PFSK-1 (cell line): ENCODE measurements around the gene DTD1.

Experiments
- FOXP2 ChIP-seq: optimal IDR thresholded peaks from 2 replicates; pipeline ENCODE3; 2011; ENCODE audit warnings: borderline replicate concordance, control low read depth, inconsistent platforms; ENCODE audit not compliant: insufficient read depth; ENCODE audit errors: extremely low read length, extremely low read depth
- POLR2AphosphoS5 ChIP-seq: IDR thresholded peaks from 2 replicates; pipeline ENCODE4 v1.6.1; 2012; ENCODE audit warnings: low read depth, mild to moderate bottlenecking, control low read depth, low read length, moderate library complexity
- REST ChIP-seq, 2 experiments: IDR thresholded peaks; 2 replicates each; pipeline versions ENCODE4 v1.6.1 to v1.8.0; 2011 to 2012; ENCODE audit warnings: low read depth in 2 of 2, low read length in 2 of 2, control low read depth in 1 of 2, inconsistent platforms in 1 of 2, mild to moderate bottlenecking in 1 of 2, moderate library complexity in 1 of 2; ENCODE audit not compliant: insufficient read depth in 1 of 2
- SIN3A ChIP-seq: IDR thresholded peaks from 2 replicates; pipeline ENCODE4 v1.6.1; 2012; ENCODE audit warnings: mild to moderate bottlenecking, low read length, moderate library complexity, borderline replicate concordance; ENCODE audit not compliant: insufficient read depth
- TAF1 ChIP-seq: IDR thresholded peaks from 2 replicates; pipeline ENCODE4 v1.6.1; 2012; ENCODE audit warnings: low read length, control low read depth, borderline replicate concordance; ENCODE audit not compliant: insufficient read depth

- no peak for TF ChIP-seq POLR2AphosphoS5
- TF ChIP-seq REST (IDR thresholded peaks at IDR 0.05; ENCODE audit: insufficient read depth in 1 of 2, low read depth in 2 of 2, low read length in 2 of 2) = no peak
- TF ChIP-seq TAF1 = no peak
- no peak for TF ChIP-seq SIN3A
- TF ChIP-seq FOXP2 = no peak
Measured at GRCh38 chr20:18773566-18773965, 185.7 kb downstream of the DTD1 start.
